Subcutaneous abdominal adipose tissue (tissue), 5 donors: ENCODE results near the gene FHL5.
"Not testable (repeated sequence)": the region's sequence is repeated elsewhere in the genome, so short reads cannot be mapped to it uniquely, and the experiment has no call there.

Source experiments
- H3K27ac ChIP-seq: one replicate; pipeline ENCODE4 v1.7.0; 2013; ENCODE audit warnings: low read depth, mild to moderate bottlenecking, inconsistent platforms, low read length, moderate library complexity
- H3K27me3 ChIP-seq, 5 donors: one replicate each; pipeline ENCODE4 v1.7.0; 2013; ENCODE audit warnings: low read length in 5 of 5, inconsistent platforms in 1 of 5; ENCODE audit not compliant: control insufficient read depth in 5 of 5, insufficient read depth in 4 of 5
- H3K36me3 ChIP-seq, 5 donors: one replicate each; pipeline ENCODE4 v1.7.0; 2013; ENCODE audit warnings: low read length in 5 of 5; ENCODE audit not compliant: control insufficient read depth in 5 of 5, insufficient read depth in 5 of 5
- H3K4me1 ChIP-seq, 5 donors: one replicate each; pipeline ENCODE4 v1.7.0; 2013; ENCODE audit warnings: low read length in 5 of 5, mild to moderate bottlenecking in 3 of 5, moderate library complexity in 1 of 5; ENCODE audit not compliant: control insufficient read depth in 5 of 5, insufficient read depth in 5 of 5
- H3K4me3 ChIP-seq, 5 donors: one replicate each; pipeline ENCODE4 v1.7.0; 2013; ENCODE audit warnings: low read length in 5 of 5, low read depth in 1 of 5
- H3K9ac ChIP-seq, 5 donors: one replicate each; pipeline ENCODE4 v1.7.0; 2013; ENCODE audit warnings: low read length in 5 of 5, mild to moderate bottlenecking in 4 of 5, moderate library complexity in 3 of 5
- H3K9me3 ChIP-seq, 5 donors: one replicate each; pipeline ENCODE4 v1.7.0; 2013; ENCODE audit warnings: low read length in 5 of 5; ENCODE audit not compliant: control insufficient read depth in 5 of 5
- donor health status: healthy.
- donor health status: healthy.
- donor health status: healthy.
- donor health status: healthy.
- donor health status: healthy.

Gene FHL5

GRCh38 chr6:96631248-96631647 lies 68.3 kb downstream of the FHL5 start:
- Histone ChIP-seq H3K4me3 (no peak overlapping the region), H3K27me3 (peaks cover 0 to 3% (median 0%) of the 10 kb centered on the region in 5 donors), H3K9me3 (no peaks in the 10 kb centered on the region), H3K4me1 (peaks cover 0 to 15% (median 0%) of the 10 kb centered on the region in 5 donors), H3K27ac (no peak overlapping the region), H3K36me3 (no peaks in the 10 kb centered on the region), H3K9ac (no peak overlapping the region)

DNA sequence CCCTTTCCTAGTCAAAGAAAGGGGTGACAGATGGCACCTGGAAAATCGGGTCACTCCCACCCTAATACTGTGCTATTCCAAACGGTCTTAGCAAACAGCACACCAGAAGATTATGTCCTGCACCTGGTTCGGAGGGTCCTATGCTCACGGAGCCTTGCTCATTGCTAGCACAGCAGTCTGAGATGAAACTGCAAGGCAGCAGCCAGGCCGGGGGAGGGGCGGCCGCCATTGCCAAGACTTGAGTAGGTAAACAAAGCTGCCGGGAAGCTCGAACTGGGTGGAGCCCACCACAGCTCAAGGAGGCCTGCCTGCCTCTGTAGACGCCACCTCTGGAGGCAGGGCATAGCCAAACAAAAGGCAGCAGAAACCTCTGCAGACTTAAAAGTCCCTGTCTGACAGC lies 75.1 kb downstream of the FHL5 start:
- not testable (repeated sequence) for H3K9ac ChIP-seq, H3K36me3 ChIP-seq, H3K9me3 ChIP-seq, H3K27ac ChIP-seq, H3K4me3 ChIP-seq, H3K4me1 ChIP-seq, H3K27me3 ChIP-seq

DNA sequence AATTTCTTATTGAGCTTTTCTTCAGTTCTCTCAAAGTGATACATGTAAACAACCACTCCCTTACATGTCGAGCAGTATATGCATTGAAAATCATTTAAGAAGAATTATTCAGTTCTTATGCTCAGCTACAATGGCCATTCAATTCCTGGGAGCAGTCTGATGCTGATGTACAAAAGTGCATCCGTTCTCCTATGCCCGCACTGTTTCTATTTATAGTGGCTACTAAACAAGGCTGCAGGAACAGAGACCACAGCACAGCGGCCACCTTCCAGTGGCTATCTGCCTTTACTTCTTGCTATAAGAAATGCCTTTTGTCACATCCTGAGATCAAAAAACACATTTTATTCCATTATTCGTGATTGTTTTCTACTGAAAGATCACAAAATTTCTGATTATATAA lies 82.2 kb downstream of the FHL5 start:
- no peak overlapping the region for H3K4me3 ChIP-seq
- H3K4me1 ChIP-seq = no peaks in the 10 kb centered on the region
- H3K27me3 ChIP-seq = peaks cover 0 to 3% (median 0%) of the 10 kb centered on the region in 5 donors
- no peak overlapping the region for H3K27ac ChIP-seq
- no peaks in the 10 kb centered on the region for H3K9me3 ChIP-seq
- no peaks in the 10 kb centered on the region for H3K36me3 ChIP-seq
- no peak overlapping the region for H3K9ac ChIP-seq

- Histone ChIP-seq H3K27ac (no peak overlapping the region), H3K4me3 (no peak overlapping the region), H3K4me1 (no peaks in the 10 kb centered on the region), H3K27me3 (peaks cover 0 to 5% (median 0%) of the 10 kb centered on the region in 5 donors), H3K36me3 (no peaks in the 10 kb centered on the region), H3K9ac (no peak overlapping the region), H3K9me3 (no peaks in the 10 kb centered on the region)
These were observed 87.0 kb downstream of the FHL5 start for GRCh38 chr6:96649926-96650325.

DNA sequence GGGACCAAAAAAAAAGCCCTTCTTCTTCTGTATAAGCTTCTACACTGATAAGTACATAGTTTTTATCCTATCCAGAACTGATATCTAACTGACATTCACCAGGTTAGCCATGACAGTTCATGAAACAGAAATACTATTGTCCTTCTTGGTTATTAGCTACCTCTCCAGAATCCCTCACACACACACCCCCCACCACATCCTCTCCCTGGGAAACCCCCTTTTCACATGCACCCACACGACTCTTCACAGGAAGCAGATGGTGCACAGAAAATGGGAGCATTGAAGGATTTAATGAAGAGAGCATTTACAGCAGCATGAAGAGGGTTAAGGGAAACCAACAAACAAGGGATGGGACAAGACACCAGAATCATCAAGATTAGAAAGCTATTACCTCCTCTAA lies 88.9 kb downstream of the FHL5 start:
- Histone ChIP-seq H3K4me1 (no peaks in the 10 kb centered on the region), H3K4me3 (no peak overlapping the region)

DNA sequence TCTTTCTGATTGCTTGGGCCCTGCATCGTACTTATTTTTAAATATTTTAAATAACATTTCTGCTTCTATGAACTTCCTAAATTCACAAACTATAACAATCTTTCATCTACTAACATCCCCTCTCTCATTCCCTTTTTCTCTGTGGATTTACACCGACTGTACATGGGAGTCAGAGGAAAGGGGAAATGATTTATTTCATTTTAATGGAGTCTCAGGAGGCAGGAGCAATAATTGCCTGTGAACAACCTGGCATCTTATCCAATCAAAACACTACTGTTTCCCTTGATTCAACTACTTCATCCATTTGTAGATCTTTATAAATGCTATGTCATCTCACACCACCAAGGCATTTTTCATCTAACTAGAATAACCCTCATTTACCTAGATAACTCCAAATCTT lies 89.6 kb downstream of the FHL5 start:
- H3K9me3 ChIP-seq = no peaks in the 10 kb centered on the region
- peaks cover 0 to 5% (median 0%) of the 10 kb centered on the region in 5 donors for H3K27me3 ChIP-seq
- H3K36me3 ChIP-seq = no peaks in the 10 kb centered on the region
- no peak overlapping the region for H3K4me3 ChIP-seq
- H3K27ac ChIP-seq = no peak overlapping the region
- H3K9ac ChIP-seq = no peak overlapping the region
- H3K4me1 ChIP-seq = no peaks in the 10 kb centered on the region

More for the DNA sequence above, 88.9 kb downstream of the FHL5 start:
- Histone ChIP-seq H3K9me3 (no peaks in the 10 kb centered on the region), H3K36me3 (no peaks in the 10 kb centered on the region), H3K9ac (no peak overlapping the region), H3K27ac (no peak overlapping the region), H3K27me3 (peaks cover 0 to 5% (median 0%) of the 10 kb centered on the region in 5 donors)

GRCh38 chr6:96653181-96653580 lies 90.3 kb downstream of the FHL5 start:
- Histone ChIP-seq H3K9me3 (no peaks in the 10 kb centered on the region), H3K27ac (no peak overlapping the region), H3K4me3 (no peak overlapping the region)

GRCh38 chr6:96656567-96656966 lies 93.6 kb downstream of the FHL5 start:
- no peak overlapping the region for H3K9ac ChIP-seq
- peaks cover 0 to 5% (median 0%) of the 10 kb centered on the region in 5 donors for H3K27me3 ChIP-seq
- H3K4me3 ChIP-seq = no peak overlapping the region
- H3K36me3 ChIP-seq = no peaks in the 10 kb centered on the region
- no peak overlapping the region for H3K27ac ChIP-seq
- H3K9me3 ChIP-seq = no peaks in the 10 kb centered on the region
- no peaks in the 10 kb centered on the region for H3K4me1 ChIP-seq

More at GRCh38 chr6:96653181-96653580, 90.3 kb downstream of the FHL5 start:
- Histone ChIP-seq H3K36me3 (no peaks in the 10 kb centered on the region), H3K27me3 (peaks cover 0 to 5% (median 0%) of the 10 kb centered on the region in 5 donors), H3K9ac (no peak overlapping the region), H3K4me1 (no peaks in the 10 kb centered on the region)

- Histone ChIP-seq H3K27ac (no peak overlapping the region), H3K9ac (no peak overlapping the region), H3K4me1 (no peaks in the 10 kb centered on the region), H3K36me3 (no peaks in the 10 kb centered on the region), H3K4me3 (no peak overlapping the region), H3K9me3 (no peaks in the 10 kb centered on the region), H3K27me3 (peaks cover 0 to 2% (median 0%) of the 10 kb centered on the region in 5 donors)
These were observed 94.4 kb downstream of the FHL5 start for GRCh38 chr6:96657344-96657743.

GRCh38 chr6:96659084-96659845 lies 96.3 kb downstream of the FHL5 start:
- no peak overlapping the region for H3K4me3 ChIP-seq
- H3K9me3 ChIP-seq = peaks cover 0 to under 1% (median 0%) of the 10 kb centered on the region in 5 donors
- H3K4me1 ChIP-seq = no peaks in the 10 kb centered on the region
- peaks cover 0 to 2% (median 0%) of the 10 kb centered on the region in 5 donors for H3K27me3 ChIP-seq
- no peak overlapping the region for H3K9ac ChIP-seq
- no peak overlapping the region for H3K27ac ChIP-seq
- H3K36me3 ChIP-seq = no peaks in the 10 kb centered on the region
